Sciatic nerve (tissue), 2 donors: Measurements from ENCODE around the gene B4GALNT3. TPM values are rescaled to one million over a fixed set of nuclear protein-coding genes. Genes with fewer than 3 reads are reported as not detected.

ENCODE experiments used
- ATAC-seq: fragments of 200-7000 bp; cut with Tn5 transposase; one replicate; pipeline ENCODE4 v1.9.1; 2020; ENCODE audit warnings: mild to moderate bottlenecking, moderate library complexity
- DNase-seq: peaks from one replicate; pipeline ENCODE4 v3.0.0-alpha.2; 2020; ENCODE audit warnings: low spot score
- intact Hi-C: fragments of 100-400 bp; cut with DNase I; formaldehyde crosslinking; loops from one replicate; pipeline ENCODE4 v1.14.2; 2022
- total RNA-seq: library from RNA; stranded (reverse); fragmentation: NEBNext Ultra II Directional; extraction: Animal tissue kit (Norgen Biotek cat#: 25700); gene quantifications from one replicate; pipeline ENCODE4 v1.2.1, GENCODE V29; 2021
- donor health status: DM: no; HTN: no; CAD: no.
- donor health status: DM: no; HTN: no; CAD: no.

Gene B4GALNT3
- total RNA-seq, 1 donor from 2014 or later, result 28.8 TPM

DNA sequence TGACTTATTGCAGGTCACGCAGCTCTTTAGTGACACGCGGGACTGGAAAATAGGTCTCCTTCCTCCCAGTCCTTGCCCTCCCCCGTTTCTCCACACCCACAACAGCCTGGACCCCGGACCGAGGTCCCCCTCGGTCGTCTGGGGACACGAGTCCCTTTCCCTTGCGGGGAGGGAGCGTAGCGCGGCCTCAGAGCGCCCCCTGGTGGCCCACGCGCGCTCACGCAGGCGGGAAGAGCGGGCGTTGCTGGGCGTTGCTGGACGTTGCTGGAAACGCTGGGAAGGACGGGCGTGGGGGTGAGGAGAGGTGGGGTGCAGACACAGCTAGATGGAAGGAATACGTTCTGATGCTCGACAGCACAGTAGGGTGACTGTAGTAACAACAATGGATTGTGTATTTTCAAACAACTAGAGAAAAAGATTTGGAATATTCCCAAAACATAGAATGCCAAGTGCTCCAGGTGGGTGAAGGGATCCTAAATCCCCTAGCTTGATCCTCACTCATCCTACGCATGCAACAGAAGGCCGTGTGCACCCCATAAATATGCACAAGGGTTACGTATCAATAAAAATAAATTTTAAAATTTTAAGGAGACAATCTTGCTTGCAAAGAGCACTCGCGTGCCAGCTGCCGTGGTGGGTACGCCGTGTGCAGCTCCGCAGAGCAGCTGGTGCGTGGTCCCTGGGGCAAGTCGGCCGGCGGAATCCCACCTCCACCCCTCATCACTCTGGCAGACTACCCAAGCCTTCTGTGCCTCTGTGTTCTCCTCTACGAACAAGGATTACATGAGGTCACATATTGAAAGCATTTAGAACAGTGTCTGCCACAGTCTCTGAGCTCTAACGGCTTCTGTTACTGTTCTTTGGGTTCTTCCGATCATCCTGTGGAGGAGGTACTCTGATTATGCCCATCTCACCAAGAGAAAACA, 87.4 kb downstream of the B4GALNT3 start:
- DNase-seq (peak; percentile 84), ATAC-seq (peak; percentile 86)
- intact Hi-C loops, result loop anchor here (5.0 kb wide), 1 partner anchor 85 kb away; no protein-coding TSS in a partner anchor

DNA sequence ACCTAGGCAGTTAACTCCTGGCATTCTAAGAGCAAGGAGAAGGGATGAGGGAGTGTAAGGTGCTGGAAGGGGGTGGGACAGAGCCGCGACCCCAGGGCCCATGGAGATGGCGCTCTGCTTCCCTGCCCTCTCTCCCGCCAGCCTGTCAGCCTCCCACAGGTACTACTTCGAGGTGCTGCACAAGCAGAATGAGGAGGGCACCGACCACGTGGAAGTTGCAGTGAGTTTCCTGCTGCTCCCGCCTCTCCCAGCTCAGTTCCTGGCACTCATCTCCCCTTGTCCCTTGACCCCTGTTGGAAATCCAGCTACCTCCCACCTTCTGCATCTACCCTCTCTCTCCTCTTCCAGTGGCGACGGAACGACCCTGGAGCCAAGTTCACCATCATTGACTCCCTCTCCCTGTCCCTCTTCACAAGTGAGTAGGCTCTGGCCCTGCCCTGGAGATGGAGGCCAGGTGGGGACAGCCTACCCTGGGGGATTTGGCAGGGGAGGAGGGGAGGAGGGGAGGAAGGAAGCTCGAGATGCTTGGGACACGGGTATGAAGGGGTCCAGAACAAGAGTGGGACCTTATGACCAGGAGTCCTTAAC, 88.2 kb downstream of the B4GALNT3 start:
- ATAC-seq, result peak; percentile 2
- no peak for DNase-seq
- intact Hi-C loops, result loop anchor here (5.0 kb wide), 1 partner anchor 86 kb away; no protein-coding TSS in a partner anchor

DNA sequence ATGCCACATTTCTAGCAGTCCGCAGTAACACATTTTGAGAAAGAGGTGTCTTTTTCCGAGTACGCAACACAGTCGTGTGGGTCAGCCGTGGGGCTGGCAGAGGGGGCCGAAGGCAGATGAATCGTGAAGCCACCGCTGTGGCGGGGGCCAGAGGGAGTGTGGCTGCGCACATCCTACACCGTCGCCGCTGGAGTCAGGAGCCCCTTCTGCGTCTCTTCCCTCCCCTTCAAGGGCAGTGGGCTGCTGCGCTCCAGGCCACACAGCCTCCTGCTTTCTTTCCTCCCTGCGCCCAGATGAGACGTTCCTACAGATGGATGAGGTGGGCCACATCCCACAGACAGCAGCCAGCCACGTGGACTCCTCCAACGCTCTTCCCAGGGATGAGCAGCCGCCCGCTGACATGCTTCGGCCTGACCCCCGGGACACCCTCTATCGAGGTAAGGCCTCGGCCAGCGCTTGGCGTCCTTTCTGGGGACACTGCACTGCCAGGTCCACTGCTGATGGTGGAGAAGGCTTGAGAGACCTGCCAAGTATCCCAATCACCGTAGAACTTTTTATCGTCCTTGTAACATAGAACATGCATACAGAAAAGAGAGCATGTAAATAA, 89.8 kb downstream of the B4GALNT3 start:
- ATAC-seq (no peak), DNase-seq (peak; percentile 51)
- intact Hi-C loops, result loop anchor here (5.0 kb wide), 1 partner anchor 87 kb away; no protein-coding TSS in a partner anchor

DNA sequence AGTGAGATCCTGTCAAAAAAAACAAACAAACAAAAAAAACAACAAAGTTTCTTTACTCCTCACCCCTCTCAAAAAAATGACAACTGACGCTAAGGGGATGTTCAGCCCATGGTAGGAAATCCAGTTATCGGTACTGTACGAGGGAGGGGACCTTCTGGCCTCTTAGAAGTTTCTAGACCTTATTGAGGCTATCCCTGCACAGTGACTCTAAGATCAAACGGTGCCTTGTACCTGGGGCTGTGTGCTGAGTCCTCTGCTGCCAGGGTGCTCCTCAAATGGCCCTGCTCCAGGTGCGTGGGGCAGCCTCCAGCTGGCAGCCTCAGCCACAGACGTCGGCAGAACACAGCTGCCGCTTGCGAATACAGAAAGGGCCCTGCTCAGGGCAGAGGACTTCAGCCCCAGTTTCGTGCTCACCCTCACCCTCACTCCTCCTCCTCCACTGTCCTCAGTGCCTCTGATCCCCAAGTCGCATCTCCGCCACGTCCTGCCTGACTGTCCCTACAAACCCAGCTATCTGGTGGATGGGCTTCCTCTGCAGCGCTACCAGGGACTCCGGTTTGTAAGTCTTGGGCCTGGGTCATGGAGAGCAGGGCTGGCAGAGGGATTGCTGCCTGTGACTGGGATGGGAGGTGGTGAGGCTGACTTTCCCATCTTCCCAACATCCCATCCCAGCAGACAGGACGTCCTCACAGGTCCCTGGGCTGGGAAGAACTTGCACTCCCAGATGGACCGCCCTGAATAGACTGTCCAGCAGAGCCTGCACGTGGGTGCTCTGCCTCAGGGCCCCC, 90.9 kb downstream of the B4GALNT3 start:
- ATAC-seq (no peak), DNase-seq (no peak)
- intact Hi-C loops, result no loop called here

DNA sequence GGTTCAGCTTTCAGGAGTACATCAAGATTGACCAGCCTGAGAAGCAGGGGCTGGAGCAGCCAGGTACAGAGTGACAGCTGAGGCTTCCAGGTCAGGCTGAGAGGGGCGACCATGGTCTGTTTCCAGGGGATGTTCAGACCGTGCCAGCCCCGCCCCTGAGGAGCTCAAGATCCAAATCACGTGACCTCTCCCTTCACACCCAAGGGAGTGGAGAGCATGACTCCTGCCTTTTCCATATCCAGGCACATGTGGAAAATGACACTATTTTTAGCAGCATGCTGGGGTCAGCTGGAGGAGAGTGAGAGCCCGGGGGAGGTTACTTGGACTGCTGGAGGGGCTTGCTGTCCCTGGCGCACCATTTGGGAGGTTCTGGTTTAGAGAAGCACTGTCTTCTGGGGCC, 92.7 kb downstream of the B4GALNT3 start:
- ATAC-seq, result peak; percentile 31
- intact Hi-C loops, result no loop called here
- DNase-seq, result peak; percentile 56

DNA sequence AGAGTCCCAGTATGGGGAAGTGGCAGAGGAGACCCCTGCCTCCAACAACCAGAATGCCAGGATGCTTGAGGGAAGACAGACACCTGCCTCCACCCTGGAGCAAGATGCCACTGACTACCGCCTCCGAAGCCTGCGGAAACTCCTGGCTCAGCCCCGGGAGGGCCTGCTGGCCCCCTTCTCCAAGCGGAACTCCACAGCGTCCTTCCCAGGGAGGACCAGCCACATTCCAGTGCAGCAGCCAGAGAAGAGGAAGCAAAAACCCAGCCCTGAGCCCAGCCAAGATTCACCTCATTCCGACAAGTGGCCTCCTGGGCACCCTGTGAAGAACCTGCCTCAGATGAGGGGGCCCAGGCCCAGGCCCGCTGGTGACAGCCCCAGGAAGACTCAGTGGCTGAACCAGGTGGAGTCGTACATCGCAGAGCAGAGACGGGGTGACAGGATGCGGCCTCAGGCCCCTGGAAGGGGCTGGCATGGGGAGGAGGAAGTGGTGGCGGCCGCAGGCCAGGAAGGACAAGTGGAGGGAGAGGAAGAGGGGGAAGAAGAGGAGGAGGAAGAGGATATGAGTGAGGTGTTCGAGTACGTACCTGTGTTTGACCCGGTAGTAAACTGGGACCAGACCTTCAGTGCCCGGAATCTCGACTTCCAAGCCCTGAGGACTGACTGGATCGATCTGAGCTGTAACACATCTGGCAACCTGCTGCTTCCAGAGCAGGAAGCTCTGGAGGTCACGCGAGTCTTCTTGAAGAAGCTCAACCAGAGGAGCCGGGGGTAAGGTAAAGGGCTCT, 93.7 kb downstream of the B4GALNT3 start:
- intact Hi-C loops, result no loop called here
- ATAC-seq, result peak; percentile 6
- DNase-seq, result peak; percentile 59

DNA sequence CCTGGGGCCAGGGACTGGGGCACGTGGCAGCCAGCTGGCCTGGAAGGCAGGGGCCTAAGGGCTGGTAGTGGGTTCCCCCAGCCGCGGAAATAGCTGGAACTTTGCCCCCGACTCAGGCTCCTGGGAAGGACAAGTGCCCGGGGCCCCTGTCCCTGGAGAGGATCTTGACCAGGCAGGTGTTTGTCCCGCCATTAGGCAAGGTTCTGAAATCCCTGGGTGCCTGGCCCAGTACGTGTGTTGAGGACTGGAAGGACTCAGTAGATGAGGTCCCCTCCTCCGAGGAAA, 94.2 kb downstream of the B4GALNT3 start:
- intact Hi-C loops, result no loop called here
- peak; percentile 56 for DNase-seq
- ATAC-seq, result no peak

DNA sequence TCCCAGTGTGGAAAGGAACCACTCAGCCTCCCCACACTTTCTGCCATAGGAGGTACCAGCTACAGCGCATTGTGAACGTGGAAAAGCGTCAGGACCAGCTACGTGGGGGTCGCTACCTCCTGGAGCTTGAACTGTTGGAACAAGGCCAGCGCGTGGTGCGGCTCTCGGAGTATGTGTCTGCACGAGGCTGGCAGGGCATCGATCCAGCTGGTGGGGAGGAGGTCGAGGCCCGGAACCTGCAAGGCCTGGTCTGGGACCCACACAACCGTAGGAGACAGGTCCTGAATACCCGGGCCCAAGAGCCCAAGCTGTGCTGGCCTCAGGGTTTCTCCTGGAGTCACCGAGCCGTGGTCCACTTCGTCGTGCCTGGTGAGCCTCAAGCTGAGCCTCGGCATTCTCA, 96.8 kb downstream of the B4GALNT3 start:
- ATAC-seq, result no peak

DNA sequence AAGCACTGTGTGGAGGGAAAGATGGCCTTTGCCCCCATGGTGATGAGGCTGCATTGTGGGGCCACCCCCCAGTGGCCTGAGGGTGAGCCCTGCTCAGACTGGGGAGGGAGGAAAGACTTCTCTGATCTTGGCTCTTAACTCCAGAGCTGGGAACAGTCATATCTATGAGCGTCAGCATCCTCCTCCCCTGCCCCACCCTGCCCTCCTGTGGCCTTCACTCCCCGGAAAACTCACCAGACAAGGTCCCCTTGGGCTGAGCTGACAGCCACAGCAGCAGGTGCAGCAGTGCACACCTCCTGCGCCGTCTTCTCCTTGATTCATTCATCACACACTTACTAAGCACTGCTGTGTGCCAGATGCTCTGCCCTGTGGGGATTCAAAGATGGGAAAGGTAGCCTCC, 98.8 kb downstream of the B4GALNT3 start:
- intact Hi-C loops, result loop anchor here (5.0 kb wide), 1 partner anchor 1844 kb away; no protein-coding TSS in a partner anchor
- DNase-seq (no peak), ATAC-seq (no peak)

More for the DNA sequence above, 96.8 kb downstream of the B4GALNT3 start:
- intact Hi-C loops, result loop anchor here (5.0 kb wide), 1 partner anchor 1846 kb away; no protein-coding TSS in a partner anchor
- peak; percentile 62 for DNase-seq

DNA sequence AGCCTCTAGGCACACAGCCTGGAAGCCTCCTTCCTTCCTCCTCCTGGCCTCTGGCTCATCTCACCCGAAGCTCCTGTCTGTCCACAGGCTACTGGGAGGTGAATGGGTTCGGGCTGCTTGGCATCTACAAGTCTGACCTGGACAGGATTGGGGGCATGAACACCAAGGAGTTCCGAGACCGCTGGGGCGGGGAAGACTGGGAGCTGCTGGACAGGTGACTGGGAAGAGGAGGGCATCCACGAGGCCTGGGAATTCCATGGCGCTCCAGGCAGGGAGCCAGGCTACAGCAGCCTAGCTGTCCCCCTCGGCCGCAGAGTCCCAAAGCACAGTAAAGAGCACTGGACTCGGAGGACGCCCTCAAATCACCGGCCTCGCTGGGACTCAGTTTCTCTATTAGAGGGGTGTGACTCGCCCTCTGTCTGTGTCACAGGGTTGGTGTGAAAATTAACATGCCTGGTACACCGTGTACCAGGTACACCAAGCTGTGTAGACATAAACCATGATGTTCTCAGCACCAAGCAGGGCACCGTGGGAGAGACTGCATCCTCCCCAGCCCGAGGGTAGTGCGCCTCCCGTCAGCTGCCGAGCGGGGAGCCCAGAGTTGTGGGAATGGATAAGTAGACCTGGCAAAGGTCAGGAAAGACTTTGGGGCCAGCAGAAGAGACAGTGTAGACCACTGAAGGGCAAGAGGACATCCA, 99.6 kb downstream of the B4GALNT3 start:
- intact Hi-C loops, result loop anchor here (5.0 kb wide), 1 partner anchor 1843 kb away; no protein-coding TSS in a partner anchor
- ATAC-seq, result no peak

DNA sequence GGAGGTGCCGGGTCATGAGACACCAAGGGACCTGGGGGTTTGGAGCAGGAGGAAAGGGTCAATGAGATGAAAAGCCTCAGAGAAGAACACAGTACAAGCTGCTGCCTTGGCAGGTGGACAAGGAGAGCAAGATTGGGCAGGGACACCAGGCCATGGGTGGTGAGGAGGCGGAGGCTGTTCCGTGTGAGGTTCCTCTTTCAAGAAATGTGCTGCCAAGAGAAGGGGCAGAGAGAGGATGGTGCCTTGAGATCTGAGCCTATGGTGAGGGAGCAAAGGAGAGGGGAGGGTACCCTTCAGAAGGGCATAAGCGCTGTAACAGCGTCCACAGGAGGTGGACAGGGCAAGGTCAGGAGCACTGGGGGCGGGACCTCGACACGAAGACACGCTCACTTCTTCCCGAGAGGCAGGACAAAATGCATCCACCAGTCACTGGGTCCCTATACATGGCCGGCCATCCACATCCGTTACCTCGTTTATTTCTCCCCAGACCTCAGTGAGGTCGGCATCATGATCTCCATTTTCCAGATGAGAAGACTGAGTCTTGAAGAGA, 100.2 kb downstream of the B4GALNT3 start:
- intact Hi-C loops, result loop anchor here (5.0 to 10.0 kb wide), 2 partner anchors 395 to 1842 kb away; no protein-coding TSS in a partner anchor
- ATAC-seq, result no peak
- DNase-seq, result no peak

More for the DNA sequence above, 99.6 kb downstream of the B4GALNT3 start:
- no peak for DNase-seq

DNA sequence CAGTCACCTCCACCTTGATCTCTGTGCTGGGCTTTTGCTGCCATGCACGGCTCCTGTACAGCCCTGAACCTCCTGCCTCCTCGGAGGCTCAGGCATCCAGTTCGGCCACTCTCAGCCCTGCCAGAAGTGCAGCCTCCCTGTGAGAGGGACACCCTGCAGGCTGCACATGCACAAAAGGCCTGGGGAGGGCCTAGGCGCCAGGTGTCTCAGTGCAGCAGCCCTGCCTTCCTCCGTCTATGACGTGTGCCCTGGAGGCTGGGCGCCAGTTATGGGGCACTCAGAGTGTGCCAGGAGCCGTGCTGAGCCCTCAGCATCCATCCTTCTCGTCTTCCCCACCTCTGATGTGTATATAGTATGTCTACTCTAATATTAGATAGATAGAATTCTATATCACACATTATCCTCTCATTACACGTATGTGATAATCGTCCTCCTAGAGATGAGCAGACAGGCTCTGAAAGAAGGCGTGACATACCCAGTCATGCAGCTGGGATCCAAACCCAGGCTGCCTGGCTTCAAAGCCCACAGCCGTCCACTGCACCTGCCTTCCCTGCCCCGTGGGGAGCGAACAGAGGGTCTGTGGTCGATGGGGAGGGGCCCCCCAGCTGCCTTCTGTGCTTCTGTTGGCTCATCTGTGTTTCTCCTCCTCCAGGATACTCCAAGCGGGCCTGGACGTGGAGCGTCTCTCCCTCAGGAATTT, 101.1 kb downstream of the B4GALNT3 start:
- intact Hi-C loops, result loop anchor here (10.0 kb wide), 1 partner anchor 394 kb away; no protein-coding TSS in a partner anchor
- DNase-seq, result no peak
- ATAC-seq, result no peak

DNA sequence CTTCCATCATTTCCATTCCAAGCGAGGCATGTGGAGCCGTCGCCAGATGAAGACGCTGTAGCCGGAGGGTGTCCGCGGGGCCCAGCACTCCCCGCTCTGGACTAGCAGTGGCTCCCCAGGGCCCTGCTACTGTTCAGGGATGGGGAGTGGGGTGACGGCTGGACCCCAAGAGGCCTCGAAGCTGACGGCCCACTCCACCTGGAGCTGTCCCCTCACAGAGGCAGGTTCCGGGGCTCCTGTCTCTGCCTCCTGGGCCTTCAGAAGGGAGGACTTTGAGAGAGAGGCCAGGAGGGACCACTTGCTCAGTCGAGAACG, 101.6 kb downstream of the B4GALNT3 start:
- intact Hi-C loops, result loop anchor here (10.0 kb wide), 1 partner anchor 393 kb away; no protein-coding TSS in a partner anchor

DNA sequence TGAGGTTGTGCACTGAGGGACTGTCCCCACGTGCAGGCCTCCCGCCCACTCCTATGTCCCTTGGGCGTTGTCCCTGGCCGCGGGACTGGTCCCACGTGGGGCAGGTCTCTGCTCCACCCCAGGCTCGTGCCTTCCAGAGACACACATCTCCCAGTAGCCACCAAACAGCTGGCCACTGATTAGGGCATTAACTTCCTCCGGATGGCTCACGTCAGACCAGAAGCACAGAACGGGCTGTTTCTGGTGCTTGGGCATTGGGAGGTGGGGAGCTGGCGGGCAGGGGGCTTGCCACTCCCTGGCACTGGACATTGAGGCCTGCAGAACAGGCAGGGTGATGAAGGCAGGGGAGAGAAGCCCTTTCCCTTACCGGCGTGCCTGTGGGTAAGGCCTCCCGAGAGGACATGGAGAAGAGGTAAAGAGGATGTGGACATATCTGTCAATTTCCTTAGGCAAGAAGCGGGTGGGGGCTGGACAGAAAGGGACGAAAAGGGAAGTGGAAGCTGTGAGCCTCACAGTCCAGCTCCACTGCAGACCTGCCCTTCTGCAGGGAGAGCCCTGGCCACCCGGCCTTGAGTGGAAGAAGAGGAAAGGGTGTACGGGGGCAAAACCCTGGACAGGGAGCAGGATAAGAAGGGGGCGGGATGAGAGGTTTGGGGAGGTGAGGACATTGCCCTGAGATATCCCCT, 102.3 kb downstream of the B4GALNT3 start:
- intact Hi-C loops, result loop anchor here (10.0 kb wide), 1 partner anchor 393 kb away; no protein-coding TSS in a partner anchor
- DNase-seq, result no peak
- ATAC-seq, result peak; percentile 71

More for the DNA sequence above, 101.6 kb downstream of the B4GALNT3 start:
- no peak for DNase-seq
- peak; percentile 2 for ATAC-seq

DNA sequence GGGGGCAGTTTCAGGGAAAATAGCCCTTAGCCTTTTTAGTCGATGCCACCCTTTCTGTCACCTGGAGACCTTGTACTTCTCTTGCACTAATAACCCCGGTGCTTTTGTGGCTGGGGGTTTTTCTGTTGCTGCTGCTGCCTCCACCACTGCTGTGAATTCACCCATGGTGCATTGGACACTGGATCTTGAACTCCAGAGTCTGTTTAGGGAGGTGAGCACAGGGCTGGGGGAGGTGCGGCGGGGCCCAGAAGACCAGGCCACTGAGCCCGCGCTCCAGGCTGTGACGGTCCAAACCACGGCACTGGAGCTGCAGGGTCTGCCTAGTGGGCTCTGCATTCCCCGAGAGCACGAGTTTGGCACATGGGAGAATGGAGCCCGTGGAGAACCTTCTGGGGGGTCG, 102.9 kb downstream of the B4GALNT3 start:
- intact Hi-C loops, result loop anchor here (10.0 kb wide), 1 partner anchor 392 kb away; no protein-coding TSS in a partner anchor
- DNase-seq (no peak), ATAC-seq (no peak)

DNA sequence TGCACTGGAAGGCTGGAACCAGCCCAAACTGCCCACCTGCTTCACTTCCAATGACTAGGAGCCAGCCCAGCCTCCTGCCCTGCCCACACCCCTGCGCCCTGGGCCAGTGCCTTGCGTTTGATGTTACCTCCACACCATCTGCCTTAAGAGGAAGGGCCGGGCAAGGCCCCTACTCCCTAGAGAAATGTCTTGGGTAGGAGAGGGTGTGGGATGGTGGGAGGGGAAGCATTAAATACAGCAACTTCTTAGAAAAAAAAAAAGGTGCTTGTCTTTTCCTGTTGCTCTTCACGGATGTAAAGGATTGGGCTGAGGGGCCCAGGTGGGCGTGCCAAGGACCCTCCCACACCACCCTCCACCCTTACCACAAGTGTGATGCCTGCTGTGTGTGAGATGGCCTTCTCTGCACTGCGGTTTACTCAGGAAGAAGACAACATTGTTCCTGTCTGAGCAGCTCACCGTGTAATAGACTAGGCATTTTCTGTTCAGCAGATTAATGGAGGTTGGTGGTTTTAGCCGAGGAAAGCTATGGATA, 103.6 kb downstream of the B4GALNT3 start:
- ATAC-seq (no peak), DNase-seq (no peak)
- intact Hi-C loops, result loop anchor here (10.0 kb wide), 1 partner anchor 391 kb away; no protein-coding TSS in a partner anchor
